Neural crest cell (in vitro differentiated cells): ENCODE results near the gene ERAP2. TPM values are rescaled to one million over a fixed set of nuclear protein-coding genes. Genes with fewer than 3 reads are reported as not detected.

ENCODE experiments used
- DNase-seq: peaks from one replicate; pipeline ENCODE4 v3.0.0; 2021; ENCODE audit warnings: low read depth, mixed read lengths, low spot score
- H3K27ac Mint-ChIP-seq: one replicate; pipeline ENCODE4 v1.8.0; 2021; ENCODE audit warnings: mild to moderate bottlenecking, mixed read lengths; ENCODE audit not compliant: unreplicated experiment
- H3K27me3 Mint-ChIP-seq: 2 replicates; pipeline ENCODE4 v1.8.0; 2021; ENCODE audit warnings: low read depth, mild to moderate bottlenecking, mixed read lengths
- H3K36me3 Mint-ChIP-seq: 2 replicates; pipeline ENCODE4 v1.8.0; 2021; ENCODE audit warnings: low read depth, mild to moderate bottlenecking, mixed read lengths
- H3K4me1 Mint-ChIP-seq: 2 replicates; pipeline ENCODE4 v1.8.0; 2021; ENCODE audit warnings: mixed read lengths
- H3K4me3 Mint-ChIP-seq: one replicate; pipeline ENCODE4 v1.8.0; 2021; ENCODE audit warnings: mild to moderate bottlenecking, mixed read lengths
- H3K9me3 Mint-ChIP-seq: 2 replicates; pipeline ENCODE4 v1.8.0; 2021; ENCODE audit warnings: mixed read lengths
- CTCF ChIP-seq: fragments of 200-600 bp; sonication (generic); conservative IDR thresholded peaks from 2 replicates; pipeline ENCODE4 v1.5.0; 2021; ENCODE audit warnings: antibody characterized with exemption, mild to moderate bottlenecking
- total RNA-seq: library from RNA; stranded (reverse); gene quantifications from 2 replicates; pipeline ENCODE4 v1.2.1, GENCODE V29; 2021

The ERAP2 gene
- total RNA-seq, 1 donor from 2014 or later = not detected

DNA sequence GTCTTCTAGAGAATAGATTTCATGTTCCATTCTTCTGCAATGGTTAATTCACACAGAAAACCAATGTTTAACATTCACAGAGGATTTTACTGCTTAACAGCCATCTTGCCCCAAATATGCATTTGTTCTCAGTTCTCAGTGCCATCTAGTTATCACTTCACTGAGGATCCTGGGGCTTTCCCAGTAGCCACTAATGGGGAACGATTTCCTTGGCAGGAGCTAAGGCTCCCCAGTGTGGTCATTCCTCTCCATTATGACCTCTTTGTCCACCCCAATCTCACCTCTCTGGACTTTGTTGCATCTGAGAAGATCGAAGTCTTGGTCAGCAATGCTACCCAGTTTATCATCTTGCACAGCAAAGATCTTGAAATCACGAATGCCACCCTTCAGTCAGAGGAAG, 3.4 kb downstream of the ERAP2 start:
- H3K9me3 Mint-ChIP-seq = no peaks in the 10 kb centered on the region
- no peaks in the 10 kb centered on the region for H3K36me3 Mint-ChIP-seq
- no peaks in the 10 kb centered on the region for H3K27me3 Mint-ChIP-seq
- DNase-seq = no peak
- no peak overlapping the region for H3K27ac Mint-ChIP-seq
- H3K4me1 Mint-ChIP-seq = peaks cover 17% of the 10 kb centered on the region
- H3K4me3 Mint-ChIP-seq = no peak overlapping the region
- TF ChIP-seq CTCF = no peak

- Mint-ChIP-seq H3K27ac (no peak overlapping the region), H3K4me3 (no peak overlapping the region), H3K9me3 (no peaks in the 10 kb centered on the region), H3K4me1 (peaks cover 11% of the 10 kb centered on the region), H3K36me3 (no peaks in the 10 kb centered on the region), H3K27me3 (no peaks in the 10 kb centered on the region)
- TF ChIP-seq CTCF = no peak
- DNase-seq = no peak
Observed at GRCh38 chr5:96880444-96881164, 4.3 kb downstream of the ERAP2 start.

DNA sequence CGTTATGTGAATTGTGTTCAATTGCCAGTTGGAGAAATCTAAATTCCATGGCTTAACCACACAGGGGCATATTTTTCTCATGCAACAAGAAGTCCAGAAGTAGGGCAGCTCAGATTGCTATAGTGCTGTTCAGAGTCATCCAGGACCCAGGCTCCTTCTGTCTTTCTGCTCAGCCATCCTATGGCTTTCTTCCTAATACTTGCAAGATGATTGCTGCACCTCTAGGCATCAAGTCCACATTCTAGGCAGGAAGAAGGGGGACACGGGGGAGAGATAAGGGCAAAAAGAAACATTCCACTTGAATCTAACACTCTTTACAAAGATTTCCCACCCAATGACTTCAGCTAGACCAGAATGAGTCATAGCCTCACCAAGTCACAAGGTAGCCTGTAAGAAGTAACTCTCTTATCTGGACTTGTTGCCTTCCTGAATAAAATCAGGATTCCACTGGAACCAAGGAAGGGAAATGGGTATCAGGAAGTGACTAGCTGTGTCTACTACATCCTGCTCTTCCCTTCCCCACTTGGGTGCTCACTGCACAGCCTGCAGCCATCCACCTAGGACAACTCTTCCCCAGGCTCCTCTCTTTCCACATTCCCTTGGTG, 5.3 kb downstream of the ERAP2 start:
- H3K36me3 Mint-ChIP-seq = no peaks in the 10 kb centered on the region
- no peaks in the 10 kb centered on the region for H3K9me3 Mint-ChIP-seq
- no peak overlapping the region for H3K4me3 Mint-ChIP-seq
- no peak for DNase-seq
- no peak for TF ChIP-seq CTCF
- H3K4me1 Mint-ChIP-seq = peaks cover 1% of the 10 kb centered on the region
- no peak overlapping the region for H3K27ac Mint-ChIP-seq
- no peaks in the 10 kb centered on the region for H3K27me3 Mint-ChIP-seq

- Mint-ChIP-seq H3K36me3 (no peaks in the 10 kb centered on the region), H3K9me3 (no peaks in the 10 kb centered on the region), H3K4me3 (no peak overlapping the region), H3K4me1 (no peaks in the 10 kb centered on the region), H3K27me3 (no peaks in the 10 kb centered on the region), H3K27ac (no peak overlapping the region)
- no peak for TF ChIP-seq CTCF
- no peak for DNase-seq
Observed at GRCh38 chr5:96883871-96884270, 7.6 kb downstream of the ERAP2 start.

DNA sequence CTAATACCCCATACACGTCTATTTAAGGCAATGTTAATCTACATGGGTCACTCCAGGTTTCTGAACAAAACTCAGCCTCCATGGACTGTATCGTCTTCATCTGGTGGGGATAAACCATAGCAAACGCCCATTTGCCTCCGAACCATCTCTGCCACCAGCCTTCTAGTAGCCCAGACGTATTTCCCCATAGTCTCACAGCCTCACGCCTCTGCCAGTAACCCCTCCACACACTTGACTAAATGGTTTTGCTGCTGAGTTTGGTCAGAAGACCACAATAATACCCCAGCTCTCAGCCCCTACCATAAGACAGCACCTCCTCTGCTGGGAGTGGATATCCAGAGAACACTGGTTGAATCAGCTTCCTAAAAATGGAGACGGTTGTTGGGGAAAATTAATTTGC, 8.7 kb downstream of the ERAP2 start:
- Mint-ChIP-seq H3K4me1 (no peaks in the 10 kb centered on the region), H3K9me3 (no peaks in the 10 kb centered on the region), H3K4me3 (no peak overlapping the region), H3K36me3 (no peaks in the 10 kb centered on the region), H3K27ac (no peak overlapping the region), H3K27me3 (peaks cover 6% of the 10 kb centered on the region)
- DNase-seq = no peak
- TF ChIP-seq CTCF = no peak
